SK-N-MC (cell line): ENCODE measurements around the gene DDX42.

Source experiments
- DNase-seq: peaks from one replicate; pipeline ENCODE4 v3.0.0-alpha.2; 2011; ENCODE audit warnings: low read depth, low spot score
- H3K27ac ChIP-seq: fragments of 200-600 bp; sonication (generic); 2 replicates; pipeline ENCODE4 v1.5.1; 2016; ENCODE audit warnings: mixed run types
- H3K36me3 ChIP-seq: fragments of 200-600 bp; sonication (generic); 2 replicates; pipeline ENCODE4 v1.6.1; 2017; ENCODE audit warnings: antibody characterized with exemption, low read length, mixed read lengths; ENCODE audit not compliant: insufficient read depth
- H3K4me3 ChIP-seq: fragments of 200-600 bp; sonication (generic); 2 replicates; pipeline ENCODE4 v1.5.1; 2016
- H3K9ac ChIP-seq: fragments of 200-600 bp; sonication (generic); 2 replicates; pipeline ENCODE4 v1.8.0; 2017; ENCODE audit warnings: mixed run types, mixed read lengths; ENCODE audit not compliant: insufficient read length
- H3K9me3 ChIP-seq: fragments of 200-600 bp; sonication (generic); 2 replicates; pipeline ENCODE4 v1.6.1; 2017; ENCODE audit warnings: low read depth, mild to moderate bottlenecking, antibody characterized with exemption, low read length, moderate library complexity, mixed read lengths
- EZH2 ChIP-seq: fragments of 200-600 bp; sonication (generic); IDR thresholded peaks from one replicate; pipeline ENCODE4 v1.6.1; 2017; ENCODE audit warnings: antibody characterized with exemption
- FOXP2 ChIP-seq: optimal IDR thresholded peaks from 2 replicates; pipeline ENCODE3; 2011; ENCODE audit warnings: mild to moderate bottlenecking, moderate library complexity; ENCODE audit not compliant: insufficient read depth; ENCODE audit errors: extremely low read length, control extremely low read depth
- POLR2AphosphoS5 ChIP-seq: IDR thresholded peaks from 2 replicates; pipeline ENCODE4 v1.6.1; 2012; ENCODE audit warnings: mild to moderate bottlenecking, low read depth, low read length, borderline replicate concordance

DDX42 gene

GRCh38 chr17:63809970-63810369, 36.0 kb downstream of the DDX42 start:
- Histone ChIP-seq H3K4me3 (no peak overlapping the region), H3K36me3 (peaks cover 99% of the 10 kb centered on the region), H3K9me3 (no peaks in the 10 kb centered on the region), H3K9ac (no peak overlapping the region), H3K27ac (no peak overlapping the region)
- TF ChIP-seq POLR2AphosphoS5 (no peak), EZH2 (no peak), FOXP2 (no peak)
- DNase-seq: no peak

DNA sequence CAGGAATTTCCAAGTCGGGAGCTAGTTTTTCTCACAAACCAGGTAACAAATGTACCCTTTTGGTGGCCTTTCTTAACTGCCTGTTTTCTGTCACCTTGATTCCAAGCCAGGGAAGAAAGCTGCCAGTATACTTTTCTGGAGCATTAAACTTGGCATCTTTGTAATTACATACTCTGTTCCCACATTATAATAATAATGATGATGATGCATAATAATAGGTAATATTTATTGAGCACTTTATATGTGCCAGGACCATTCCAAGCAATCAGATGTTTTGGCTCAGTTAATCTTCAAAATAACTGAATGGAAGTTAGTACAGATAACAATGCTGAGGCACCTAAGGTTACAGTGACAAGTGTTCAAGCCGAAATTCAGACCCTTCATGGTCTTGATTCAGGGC, 42.2 kb downstream of the DDX42 start:
- Histone ChIP-seq H3K27ac (no peak overlapping the region), H3K4me3 (no peak overlapping the region), H3K9ac (no peak overlapping the region), H3K36me3 (peaks cover 100% of the 10 kb centered on the region), H3K9me3 (no peaks in the 10 kb centered on the region)
- TF ChIP-seq EZH2: no peak
- TF ChIP-seq FOXP2: no peak
- TF ChIP-seq POLR2AphosphoS5: no peak
- no peak for DNase-seq

DNA sequence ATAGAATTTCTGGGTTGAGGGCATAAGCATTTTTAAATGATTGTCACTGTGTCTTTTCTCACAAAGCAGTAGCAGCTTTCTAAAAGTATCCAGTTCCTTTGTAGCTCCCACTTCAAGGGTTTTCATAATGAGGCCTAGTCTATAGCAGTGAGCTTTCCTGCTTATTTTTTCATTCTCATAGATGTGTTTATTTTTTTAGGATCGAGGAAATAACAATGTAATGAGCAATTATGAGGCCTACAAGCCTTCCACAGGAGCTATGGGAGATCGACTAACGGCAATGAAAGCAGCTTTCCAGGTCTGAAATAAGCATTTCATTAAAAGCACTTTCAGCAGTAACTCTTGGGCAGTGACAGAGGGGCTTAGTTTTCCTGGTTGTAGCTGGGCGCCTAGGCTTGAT, 42.7 kb downstream of the DDX42 start:
- DNase-seq: no peak
- TF ChIP-seq EZH2: no peak
- no peak for TF ChIP-seq POLR2AphosphoS5
- TF ChIP-seq FOXP2: no peak
- H3K9ac ChIP-seq: no peak overlapping the region
- H3K4me3 ChIP-seq: no peak overlapping the region
- no peak overlapping the region for H3K27ac ChIP-seq
- H3K9me3 ChIP-seq: no peaks in the 10 kb centered on the region
- peaks cover 100% of the 10 kb centered on the region for H3K36me3 ChIP-seq

DNA sequence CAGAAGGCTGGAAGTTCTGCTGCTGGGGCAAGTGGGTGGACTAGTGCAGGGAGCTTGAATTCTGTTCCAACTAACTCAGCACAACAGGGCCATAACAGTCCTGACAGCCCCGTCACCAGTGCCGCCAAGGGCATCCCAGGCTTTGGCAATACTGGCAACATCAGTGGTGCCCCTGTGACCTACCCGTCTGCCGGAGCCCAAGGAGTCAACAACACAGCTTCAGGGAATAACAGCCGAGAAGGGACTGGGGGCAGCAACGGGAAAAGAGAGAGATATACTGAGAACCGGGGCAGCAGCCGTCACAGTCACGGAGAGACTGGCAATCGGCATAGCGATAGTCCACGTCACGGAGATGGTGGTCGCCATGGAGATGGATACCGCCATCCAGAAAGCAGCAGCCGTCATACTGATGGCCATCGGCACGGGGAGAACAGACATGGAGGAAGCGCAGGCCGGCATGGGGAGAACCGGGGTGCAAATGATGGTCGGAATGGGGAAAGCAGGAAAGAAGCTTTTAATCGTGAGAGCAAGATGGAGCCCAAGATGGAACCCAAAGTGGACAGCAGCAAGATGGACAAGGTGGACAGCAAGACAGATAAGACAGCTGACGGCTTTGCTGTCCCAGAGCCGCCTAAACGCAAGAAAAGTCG, 43.9 kb downstream of the DDX42 start:
- TF ChIP-seq FOXP2: no peak
- TF ChIP-seq EZH2: no peak
- no peak for TF ChIP-seq POLR2AphosphoS5
- Histone ChIP-seq H3K9ac (no peak overlapping the region), H3K9me3 (no peaks in the 10 kb centered on the region), H3K36me3 (peaks cover 100% of the 10 kb centered on the region), H3K4me3 (no peak overlapping the region), H3K27ac (no peak overlapping the region)
- no peak for DNase-seq

GRCh38 chr17:63819131-63819530, 45.2 kb downstream of the DDX42 start:
- Histone ChIP-seq H3K27ac (no peak overlapping the region), H3K9ac (no peak overlapping the region), H3K9me3 (no peaks in the 10 kb centered on the region), H3K4me3 (no peak overlapping the region), H3K36me3 (peaks cover 98% of the 10 kb centered on the region)
- DNase-seq: no peak
- TF ChIP-seq EZH2 (no peak), FOXP2 (no peak), POLR2AphosphoS5 (no peak)

GRCh38 chr17:63819585-63820537, 45.9 kb downstream of the DDX42 start:
- no peak for DNase-seq
- no peak overlapping the region for H3K9ac ChIP-seq
- no peak overlapping the region for H3K27ac ChIP-seq
- H3K4me3 ChIP-seq: no peak overlapping the region
- H3K36me3 ChIP-seq: peaks cover 98% of the 10 kb centered on the region
- no peak for TF ChIP-seq FOXP2
- TF ChIP-seq POLR2AphosphoS5: no peak; the same call in 1 of the 2 replicates
- no peak for TF ChIP-seq EZH2
- no peaks in the 10 kb centered on the region for H3K9me3 ChIP-seq

DNA sequence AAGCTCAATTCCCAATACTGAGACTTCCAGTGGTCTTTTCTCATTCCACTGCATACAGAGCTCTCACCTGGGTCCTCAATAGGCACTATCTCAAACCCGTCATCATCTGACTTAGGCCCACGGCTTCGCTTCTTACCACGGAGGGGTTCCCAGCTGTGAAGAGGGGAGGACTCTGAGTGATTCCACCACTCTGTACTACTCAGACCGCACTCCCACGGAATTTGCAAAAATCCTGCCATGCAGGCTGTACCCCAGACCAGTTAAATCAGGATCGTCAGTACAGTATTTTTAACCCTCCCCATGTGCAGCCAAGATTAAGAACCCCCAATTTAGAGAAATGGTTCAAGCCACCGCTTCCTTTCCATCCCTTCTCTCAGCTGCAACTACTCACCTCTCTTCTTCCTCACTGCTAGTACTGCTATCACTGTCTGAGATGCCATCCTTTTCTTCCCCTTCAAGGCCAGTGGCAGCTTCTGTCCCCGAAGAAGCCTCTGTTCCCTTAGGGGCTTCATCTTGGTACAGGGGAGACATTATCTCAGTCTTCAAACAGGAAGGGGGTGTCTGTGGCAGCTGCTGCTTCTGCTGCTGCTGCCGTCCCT, 47.1 kb downstream of the DDX42 start:
- no peak overlapping the region for H3K9ac ChIP-seq

DNA sequence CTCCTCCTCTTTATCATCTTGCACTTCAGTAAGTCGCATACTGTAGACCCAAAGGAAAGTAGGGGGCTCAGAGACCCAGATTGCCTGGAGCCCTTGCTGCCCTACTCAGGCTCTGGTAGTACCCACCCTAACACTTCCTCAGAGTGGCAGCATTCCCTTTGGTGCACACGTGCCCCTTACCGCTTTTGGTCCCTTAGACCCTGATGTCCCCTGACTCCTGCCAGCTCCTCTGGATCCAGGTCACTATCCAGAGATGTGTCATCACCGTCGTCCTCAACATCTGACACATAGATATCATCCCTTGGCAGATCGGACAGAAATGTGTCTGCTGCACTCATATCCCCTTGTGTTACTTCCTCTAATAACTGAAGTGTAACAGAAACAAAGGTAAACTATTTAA, 47.8 kb downstream of the DDX42 start:
- Histone ChIP-seq H3K4me3 (no peak overlapping the region), H3K36me3 (peaks cover 89% of the 10 kb centered on the region), H3K9me3 (no peaks in the 10 kb centered on the region), H3K27ac (0 out of 2 replicates have a peak overlapping the region, but pooled peaks have one; percentile 25), H3K9ac (no peak overlapping the region)
- TF ChIP-seq POLR2AphosphoS5 (peak; percentile 20; the same call in 1 of the 2 replicates), FOXP2 (no peak)
- DNase-seq: no peak

More for the DNA sequence above, 47.1 kb downstream of the DDX42 start:
- peaks cover 97% of the 10 kb centered on the region for H3K36me3 ChIP-seq
- H3K9me3 ChIP-seq: no peaks in the 10 kb centered on the region
- no peak for DNase-seq
- H3K4me3 ChIP-seq: no peak overlapping the region
- H3K27ac ChIP-seq: no peak overlapping the region
- TF ChIP-seq FOXP2 (no peak), EZH2 (no peak), POLR2AphosphoS5 (no peak)
